ENCODE data around the gene FOXE3. TPM values are rescaled to one million over a fixed set of nuclear protein-coding genes. Genes with fewer than 3 reads are reported as not detected.

FOXE3 gene
- total RNA-seq, 1 donor from 2014 or later = not detected

Other genes with a start within 250 kb of the FOXE3 start
- gene PDZK1IP1, start 226.2 kb upstream of the FOXE3 start, total RNA-seq = not detected in 2 replicates
- not detected in 2 replicates for gene TAL1, start 184.1 kb upstream of the FOXE3 start, total RNA-seq
- gene STIL, start 102.1 kb upstream of the FOXE3 start, total RNA-seq = 24.8 and 27.6 TPM in 2 replicates
- 105 and 109 TPM in 2 replicates for gene CMPK1, start 82.5 kb upstream of the FOXE3 start, total RNA-seq
- 0.11 and 0.18 TPM in 2 replicates for gene FOXD2, start 21.8 kb downstream of the FOXE3 start, total RNA-seq